Stimulated activated naive CD8-positive, alpha-beta T cell treated with anti-CD3 and anti-CD28 coated beads, Interleukin-15, amount 100 ng/mL, for 72 hours (primary cell): ENCODE results near the gene TMED10.
"Not testable (repeated sequence)": the region's sequence is repeated elsewhere in the genome, so short reads cannot be mapped to it uniquely, and the experiment has no call there.

Experiments
- ATAC-seq: fragments of 150-1000 bp; cut with Tn5 transposase; 2 replicates; pipeline ENCODE4 v1.10.0; 2021; ENCODE audit warnings: mild to moderate bottlenecking, moderate library complexity
- DNase-seq, 2 donors: peaks; one replicate each; pipeline ENCODE4 v3.0.0; 2021 to 2022
- H3K27ac Mint-ChIP-seq, 2 donors: one replicate each; pipeline ENCODE4 v1.8.0; 2022; ENCODE audit warnings: mild to moderate bottlenecking in 2 of 2, mixed read lengths in 2 of 2, moderate library complexity in 2 of 2
- H3K27me3 Mint-ChIP-seq: one replicate; pipeline ENCODE4 v1.8.0; 2022; ENCODE audit warnings: mixed read lengths
- H3K4me1 Mint-ChIP-seq: one replicate; pipeline ENCODE4 v1.8.0; 2022; ENCODE audit warnings: mild to moderate bottlenecking, mixed read lengths
- H3K4me3 Mint-ChIP-seq, 2 donors: one replicate each; pipeline ENCODE4 v1.8.0; 2022; ENCODE audit warnings: mild to moderate bottlenecking in 2 of 2, mixed read lengths in 2 of 2, moderate library complexity in 1 of 2
- H3K9me3 Mint-ChIP-seq, 2 donors: one replicate each; pipeline ENCODE4 v1.8.0; 2022; ENCODE audit warnings: mixed read lengths in 2 of 2

TMED10 gene

DNA sequence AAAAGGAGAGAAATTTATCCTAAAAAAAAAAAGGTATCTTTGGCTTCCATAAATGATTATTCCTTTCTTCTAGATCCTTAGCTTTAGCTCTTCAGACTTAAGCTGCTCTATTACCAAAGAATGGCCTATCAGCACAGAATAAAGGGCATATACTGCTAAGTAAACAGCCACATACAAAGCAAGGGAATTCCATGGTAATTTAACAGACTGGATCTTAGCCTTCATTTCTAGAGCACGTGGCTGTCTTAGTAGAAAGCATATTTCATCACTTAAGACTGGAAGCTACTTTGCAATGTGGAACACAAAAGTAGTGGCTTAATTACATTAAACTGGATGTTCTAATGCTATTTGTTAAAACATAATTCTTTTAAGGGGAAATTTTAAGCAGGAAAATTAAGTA, 23.1 kb downstream of the TMED10 start:
- Mint-ChIP-seq H3K4me3 (no peak overlapping the region), H3K4me1 (peaks cover 41% of the 10 kb centered on the region), H3K9me3 (no peaks in the 10 kb centered on the region), H3K27ac (no peak overlapping the region), H3K27me3 (no peaks in the 10 kb centered on the region)
- no peak for DNase-seq
- no peak for ATAC-seq

- H3K27me3 Mint-ChIP-seq = no peaks in the 10 kb centered on the region
- H3K4me1 Mint-ChIP-seq = peaks cover 47% of the 10 kb centered on the region
- peak overlapping the region in 1 of 2 donors; percentile 15 for H3K27ac Mint-ChIP-seq
- DNase-seq (no peak), ATAC-seq (no peak)
- no peaks in the 10 kb centered on the region for H3K9me3 Mint-ChIP-seq
- no peak overlapping the region for H3K4me3 Mint-ChIP-seq
Measured at GRCh38 chr14:75151851-75152250, 24.6 kb downstream of the TMED10 start.

GRCh38 chr14:75150637-75151036, 25.8 kb downstream of the TMED10 start:
- H3K27me3 Mint-ChIP-seq, H3K27ac Mint-ChIP-seq, DNase-seq, H3K9me3 Mint-ChIP-seq, ATAC-seq, H3K4me3 Mint-ChIP-seq: not testable (repeated sequence)
- H3K4me1 Mint-ChIP-seq = peaks cover 49% of the 10 kb centered on the region

DNA sequence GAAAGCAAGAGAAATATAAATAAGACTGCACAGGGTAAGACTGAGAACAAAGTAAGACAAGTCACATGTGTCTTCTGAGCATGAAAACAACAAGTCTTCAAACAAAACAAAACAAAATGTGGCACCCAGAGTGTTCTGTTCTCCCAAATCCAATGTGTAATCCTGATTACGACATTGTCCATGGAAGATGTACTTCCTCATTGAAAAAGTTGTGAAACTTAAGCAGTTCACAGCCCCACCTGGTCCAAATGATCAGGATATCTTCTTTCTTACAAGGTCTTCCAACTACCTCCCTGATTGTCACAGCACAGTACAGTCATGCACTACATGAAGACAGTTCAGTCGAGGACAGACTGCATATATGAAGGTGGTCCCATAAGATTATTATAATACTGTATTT, 26.3 kb downstream of the TMED10 start:
- no peak overlapping the region for H3K27ac Mint-ChIP-seq
- DNase-seq (no peak), ATAC-seq (no peak)
- H3K27me3 Mint-ChIP-seq = no peaks in the 10 kb centered on the region
- H3K4me1 Mint-ChIP-seq = peaks cover 49% of the 10 kb centered on the region
- no peaks in the 10 kb centered on the region for H3K9me3 Mint-ChIP-seq
- no peak overlapping the region for H3K4me3 Mint-ChIP-seq

DNA sequence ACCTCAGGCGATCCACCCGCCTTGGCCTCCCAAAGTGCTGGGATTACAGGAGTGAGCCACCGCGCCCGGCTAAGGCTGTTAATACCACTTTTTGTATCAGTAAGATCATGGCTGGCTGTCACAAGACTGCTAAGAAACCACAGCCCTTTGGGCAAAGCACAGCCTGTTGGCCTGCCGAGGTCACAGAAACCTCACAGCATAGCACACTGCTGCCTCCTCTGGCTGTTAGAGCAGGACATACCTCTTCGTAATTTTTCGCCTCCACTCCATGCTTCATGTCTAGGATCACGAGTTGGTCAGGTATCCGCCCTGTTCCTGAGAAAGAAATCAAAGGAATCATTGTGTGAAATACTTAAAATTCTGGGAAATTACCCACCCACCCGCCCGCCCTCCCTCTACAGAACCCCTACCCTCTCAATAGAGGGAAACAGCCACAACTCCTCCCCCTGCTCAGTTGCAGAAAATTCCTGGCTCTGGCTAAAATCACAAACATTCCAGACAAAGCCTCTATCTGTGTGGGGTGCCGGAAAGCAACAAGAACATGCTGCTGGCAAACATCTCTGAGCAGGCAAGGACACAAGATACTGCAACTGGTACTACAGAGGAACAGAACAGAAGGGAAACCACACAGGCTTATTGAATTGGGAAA, 28.9 kb downstream of the TMED10 start:
- no peaks in the 10 kb centered on the region for H3K27me3 Mint-ChIP-seq
- ATAC-seq (peak; percentile 77), DNase-seq (peak in 1 of 2 donors; percentile 23)
- H3K4me1 Mint-ChIP-seq = peaks cover 67% of the 10 kb centered on the region
- no peaks in the 10 kb centered on the region for H3K9me3 Mint-ChIP-seq
- H3K4me3 Mint-ChIP-seq = no peak overlapping the region
- no peak overlapping the region for H3K27ac Mint-ChIP-seq

GRCh38 chr14:75144944-75145343, 31.5 kb downstream of the TMED10 start:
- DNase-seq (no peak), ATAC-seq (peak; percentile 69)
- Mint-ChIP-seq H3K27ac (peak overlapping the region in 1 of 2 donors; percentile 47), H3K9me3 (no peaks in the 10 kb centered on the region), H3K4me3 (peak overlapping the region; percentile 27 to 29), H3K4me1 (peaks cover 79% of the 10 kb centered on the region), H3K27me3 (no peaks in the 10 kb centered on the region)

GRCh38 chr14:75143761-75144527, 32.5 kb downstream of the TMED10 start:
- Mint-ChIP-seq H3K27me3 (no peaks in the 10 kb centered on the region), H3K27ac (no peak overlapping the region), H3K9me3 (no peaks in the 10 kb centered on the region), H3K4me3 (no peak overlapping the region), H3K4me1 (peaks cover 88% of the 10 kb centered on the region)
- no peak for DNase-seq
- no peak for ATAC-seq

- no peak overlapping the region for H3K4me3 Mint-ChIP-seq
- DNase-seq (no peak), ATAC-seq (no peak)
- H3K9me3 Mint-ChIP-seq = no peaks in the 10 kb centered on the region
- no peak overlapping the region for H3K27ac Mint-ChIP-seq
- no peaks in the 10 kb centered on the region for H3K27me3 Mint-ChIP-seq
- peaks cover 85% of the 10 kb centered on the region for H3K4me1 Mint-ChIP-seq
Measured at GRCh38 chr14:75142494-75142893, 33.9 kb downstream of the TMED10 start.

DNA sequence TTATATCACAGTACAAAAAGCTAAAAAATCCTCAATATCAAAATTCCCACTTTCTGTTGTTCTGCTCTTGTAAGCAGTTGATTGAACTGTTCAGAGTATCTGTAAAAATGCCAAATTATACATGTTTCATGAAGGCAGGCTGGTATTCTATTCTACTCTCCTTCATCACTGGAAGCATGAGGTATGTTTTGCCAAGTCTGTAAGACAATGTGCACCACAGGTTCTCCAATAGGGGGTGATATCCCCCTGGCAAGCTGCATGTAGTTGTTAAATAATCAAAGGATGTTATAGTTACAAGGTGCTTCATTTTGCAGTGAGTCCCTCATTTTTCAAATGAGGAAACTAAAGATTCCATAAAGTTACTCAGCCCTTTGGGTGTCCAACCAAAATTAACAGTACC, 34.4 kb downstream of the TMED10 start:
- DNase-seq = peak in 1 of 2 donors; percentile 22
- Mint-ChIP-seq H3K9me3 (no peaks in the 10 kb centered on the region), H3K4me1 (peaks cover 80% of the 10 kb centered on the region), H3K27me3 (no peaks in the 10 kb centered on the region), H3K27ac (no peak overlapping the region), H3K4me3 (no peak overlapping the region)
- ATAC-seq = peak; percentile 67

DNA sequence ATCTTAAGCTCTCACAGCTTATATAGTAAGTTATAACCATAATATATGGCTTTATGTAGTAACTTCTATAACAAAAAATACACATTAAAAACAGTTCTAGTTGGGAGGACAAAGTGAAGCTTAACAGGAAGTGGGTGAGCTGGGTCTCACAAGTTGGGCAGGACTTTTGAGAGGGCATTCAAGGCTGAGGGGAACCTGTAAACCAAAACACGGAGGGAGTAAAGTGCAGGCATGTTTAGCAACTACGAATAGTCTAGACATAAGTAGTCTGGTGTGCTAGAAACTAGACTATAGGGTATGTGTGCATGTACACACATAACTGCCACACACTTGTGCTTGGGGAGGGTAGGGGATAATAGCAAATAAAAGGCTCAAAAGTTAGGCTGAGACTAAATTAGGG, 35.4 kb downstream of the TMED10 start:
- peaks cover 75% of the 10 kb centered on the region for H3K4me1 Mint-ChIP-seq
- ATAC-seq = no peak
- peak overlapping the region in 1 of 2 donors; percentile 59 for H3K27ac Mint-ChIP-seq
- no peaks in the 10 kb centered on the region for H3K9me3 Mint-ChIP-seq
- H3K4me3 Mint-ChIP-seq = no peak overlapping the region
- DNase-seq = no peak
- no peaks in the 10 kb centered on the region for H3K27me3 Mint-ChIP-seq

DNA sequence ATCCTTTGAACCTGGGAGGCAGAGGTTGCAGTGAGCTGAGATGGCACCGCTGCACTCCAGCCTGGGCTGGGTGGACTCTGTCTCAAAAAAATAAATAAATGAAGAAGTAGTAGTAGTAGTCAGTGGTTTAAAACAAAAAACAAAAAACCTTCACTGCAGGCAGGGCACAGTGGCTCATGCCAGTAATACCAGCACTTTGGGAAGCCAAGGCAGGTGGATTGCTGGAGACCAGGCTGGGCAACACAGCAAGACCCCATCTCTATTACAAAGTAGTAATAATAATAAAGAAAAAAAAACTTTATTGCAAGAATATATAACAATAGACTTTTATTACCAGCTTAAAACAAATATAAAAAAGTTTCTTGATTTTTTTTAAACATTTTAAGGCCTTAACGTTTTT, 35.8 kb downstream of the TMED10 start:
- ATAC-seq (no peak), DNase-seq (no peak)
- no peaks in the 10 kb centered on the region for H3K9me3 Mint-ChIP-seq
- no peak overlapping the region for H3K4me3 Mint-ChIP-seq
- no peak overlapping the region for H3K27ac Mint-ChIP-seq
- peaks cover 73% of the 10 kb centered on the region for H3K4me1 Mint-ChIP-seq
- H3K27me3 Mint-ChIP-seq = no peaks in the 10 kb centered on the region

- DNase-seq (no peak), ATAC-seq (no peak)
- Mint-ChIP-seq H3K27ac (peak overlapping the region in 1 of 2 donors; percentile 5), H3K9me3 (no peaks in the 10 kb centered on the region), H3K4me1 (peaks cover 58% of the 10 kb centered on the region), H3K4me3 (peak overlapping the region in 1 of 2 donors; percentile 51), H3K27me3 (no peaks in the 10 kb centered on the region)
Measured at GRCh38 chr14:75139185-75139584, 37.2 kb downstream of the TMED10 start.

DNA sequence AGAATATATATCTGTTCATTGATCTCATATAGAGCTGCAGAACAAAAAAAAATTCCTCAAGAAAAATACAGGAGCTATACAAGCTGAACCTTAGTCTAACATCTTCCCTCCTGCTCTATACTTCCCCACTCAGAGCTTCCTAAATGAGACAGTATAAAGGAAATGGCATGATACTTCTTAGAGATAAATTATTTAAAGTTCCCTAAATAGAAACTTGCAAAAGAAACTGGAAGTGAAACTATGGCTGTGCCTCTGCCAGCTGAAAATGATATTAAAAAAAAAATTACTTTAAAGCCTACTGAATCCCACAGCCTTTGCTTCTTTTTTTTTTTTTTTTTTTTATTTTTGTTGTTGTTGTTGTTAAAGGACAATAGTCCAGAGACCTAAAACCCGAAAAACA, 37.9 kb downstream of the TMED10 start:
- Mint-ChIP-seq H3K4me3 (peak overlapping the region in 1 of 2 donors; percentile 51), H3K27me3 (no peaks in the 10 kb centered on the region), H3K27ac (no peak overlapping the region), H3K4me1 (peaks cover 54% of the 10 kb centered on the region), H3K9me3 (no peaks in the 10 kb centered on the region)
- no peak for ATAC-seq
- no peak for DNase-seq

GRCh38 chr14:75134644-75135043, 41.8 kb downstream of the TMED10 start:
- ATAC-seq (no peak), DNase-seq (no peak)
- H3K9me3 Mint-ChIP-seq = no peaks in the 10 kb centered on the region
- no peaks in the 10 kb centered on the region for H3K27me3 Mint-ChIP-seq
- H3K27ac Mint-ChIP-seq = no peak overlapping the region
- H3K4me1 Mint-ChIP-seq = peaks cover 30% of the 10 kb centered on the region
- no peak overlapping the region for H3K4me3 Mint-ChIP-seq

DNA sequence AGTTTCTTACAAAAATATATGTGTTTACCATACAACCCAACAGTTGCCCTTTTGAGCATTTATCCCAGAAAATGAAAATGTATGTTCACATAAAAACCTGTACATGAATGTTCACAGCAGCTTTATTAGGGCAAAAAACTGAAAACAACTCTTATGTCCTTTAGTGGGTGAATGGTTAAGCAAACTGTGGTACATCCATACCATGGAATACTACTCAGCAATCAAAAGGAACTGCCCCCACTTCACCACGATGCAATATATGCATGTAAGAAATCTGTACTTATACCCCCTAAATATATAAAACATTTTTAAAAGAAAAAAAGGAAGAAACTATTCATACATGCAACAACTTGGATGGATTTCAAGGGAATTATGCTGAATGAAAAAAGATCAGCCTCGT, 42.8 kb downstream of the TMED10 start:
- no peaks in the 10 kb centered on the region for H3K9me3 Mint-ChIP-seq
- no peak overlapping the region for H3K27ac Mint-ChIP-seq
- ATAC-seq (no peak), DNase-seq (no peak)
- H3K27me3 Mint-ChIP-seq = no peaks in the 10 kb centered on the region
- H3K4me1 Mint-ChIP-seq = peaks cover 25% of the 10 kb centered on the region
- no peak overlapping the region for H3K4me3 Mint-ChIP-seq

- Mint-ChIP-seq H3K4me1 (peaks cover 25% of the 10 kb centered on the region), H3K27ac (no peak overlapping the region), H3K9me3 (no peaks in the 10 kb centered on the region), H3K27me3 (no peaks in the 10 kb centered on the region), H3K4me3 (no peak overlapping the region)
- DNase-seq (peak; percentile 50 to 62), ATAC-seq (peak; percentile 77)
Measured at GRCh38 chr14:75132382-75133086, 43.9 kb downstream of the TMED10 start.
